CD8-positive, alpha-beta memory T cell (primary cell): ENCODE data around the gene TREML1. TPM values are rescaled to one million over a fixed set of nuclear protein-coding genes. Genes with fewer than 3 reads are reported as not detected.
A peak's percentile ranks its signal among the peaks of the same experiment; 100 is the strongest.
"Not testable (repeated sequence)": the region's sequence is repeated elsewhere in the genome, so short reads cannot be mapped to it uniquely, and the experiment has no call there.

Source experiments
- CTCF ChIA-PET: fragments of 350-600 bp; sonication (Branson Sonifier 250); formaldehyde crosslinking; loops from one replicate; lab custom pipeline; 2021; ENCODE audit warnings: antibody characterized with exemption; lab: Charles Lee
- POLR2A ChIA-PET: fragments of 350-600 bp; sonication (Branson Sonifier 250); formaldehyde crosslinking; loops from one replicate; lab custom pipeline; 2021; ENCODE audit warnings: antibody characterized with exemption; lab: Charles Lee
- DNase-seq, 5 donors: peaks; one replicate each; pipeline versions ENCODE4 v3.0.0 to v3.0.0-alpha.2; 2020 to 2022; ENCODE audit warnings: mixed read lengths in 1 of 5
- H3K27ac ChIP-seq: one replicate; pipeline ENCODE4 v1.7.0; 2013; ENCODE audit warnings: low read depth, mild to moderate bottlenecking, low read length, moderate library complexity
- H3K27me3 ChIP-seq: 2 replicates; pipeline ENCODE4 v1.7.0; 2013; ENCODE audit warnings: low read length, mild to moderate bottlenecking; ENCODE audit not compliant: insufficient read depth, poor library complexity, severe bottlenecking
- H3K36me3 ChIP-seq: 2 replicates; pipeline ENCODE4 v1.7.0; 2013; ENCODE audit warnings: mild to moderate bottlenecking, low read length, moderate library complexity; ENCODE audit not compliant: insufficient read depth
- H3K4me1 ChIP-seq: 2 replicates; pipeline ENCODE4 v1.7.0; 2013; ENCODE audit warnings: mild to moderate bottlenecking, low read length, moderate library complexity; ENCODE audit not compliant: insufficient read depth
- H3K4me3 ChIP-seq: 2 replicates; pipeline ENCODE4 v1.7.0; 2013; ENCODE audit warnings: mild to moderate bottlenecking, low read length
- H3K9me3 ChIP-seq: 2 replicates; pipeline ENCODE4 v1.7.0; 2013; ENCODE audit warnings: mild to moderate bottlenecking, low read length
- H3K27ac Mint-ChIP-seq, 8 donors: one replicate each; pipeline ENCODE4 v1.8.0; 2020 to 2021; ENCODE audit warnings: mixed read lengths in 8 of 8, mild to moderate bottlenecking in 6 of 8, inconsistent platforms in 3 of 8, moderate library complexity in 3 of 8
- H3K27me3 Mint-ChIP-seq, 2 donors: one replicate each; pipeline ENCODE4 v1.8.0; 2020 to 2021; ENCODE audit warnings: mixed read lengths in 2 of 2, mild to moderate bottlenecking in 1 of 2, moderate library complexity in 1 of 2
- H3K36me3 Mint-ChIP-seq, 3 donors: one replicate each; pipeline ENCODE4 v1.8.0; 2020 to 2021; ENCODE audit warnings: mixed read lengths in 3 of 3, inconsistent platforms in 1 of 3, mild to moderate bottlenecking in 1 of 3
- H3K4me1 Mint-ChIP-seq, 3 donors: one replicate each; pipeline ENCODE4 v1.8.0; 2020 to 2021; ENCODE audit warnings: mixed read lengths in 3 of 3, inconsistent platforms in 1 of 3, mild to moderate bottlenecking in 1 of 3
- H3K4me3 Mint-ChIP-seq, 7 donors: one replicate each; pipeline ENCODE4 v1.8.0; 2020 to 2021; ENCODE audit warnings: mixed read lengths in 7 of 7, mild to moderate bottlenecking in 6 of 7, moderate library complexity in 4 of 7, inconsistent platforms in 2 of 7
- H3K9me3 Mint-ChIP-seq, 5 donors: one replicate each; pipeline ENCODE4 v1.8.0; 2020 to 2022; ENCODE audit warnings: mixed read lengths in 5 of 5, mild to moderate bottlenecking in 3 of 5, moderate library complexity in 2 of 5, inconsistent platforms in 1 of 5
- polyA plus RNA-seq: library from polyadenylated mRNA; unstranded; fragments of 300-500 nt; fragmentation: Illumina TruSeq; gene quantifications from one replicate; pipeline ENCODE4 v1.2.3, GENCODE V29; 2021
- total RNA-seq, 2 experiments: library from RNA; stranded (reverse); gene quantifications; one replicate each; pipeline ENCODE4 v1.2.3, GENCODE V29; 2021

Gene TREML1
- total and polyA plus RNA-seq, 3 experiments from 2014 or later, result not detected

DNA sequence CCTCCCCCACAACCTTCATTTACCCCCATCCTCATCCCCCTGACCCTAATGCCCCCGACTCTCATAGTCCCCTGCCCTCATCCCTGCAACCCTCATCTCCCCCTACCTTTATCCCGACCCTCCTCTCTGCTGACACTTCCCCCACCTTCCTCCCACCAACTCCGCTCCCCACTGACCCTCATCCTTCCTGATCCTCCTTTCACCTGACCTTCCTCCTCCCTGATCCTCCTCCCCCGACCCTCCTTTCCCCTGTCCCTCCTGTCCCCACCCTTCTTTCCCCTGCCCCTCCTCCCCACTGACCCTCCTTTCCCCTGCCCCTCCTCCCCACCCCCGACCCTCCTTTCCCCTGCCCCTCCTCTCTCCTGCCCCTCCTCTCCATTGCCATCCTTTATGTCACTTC lies 39.7 kb upstream of the TREML1 start:
- POLR2A ChIA-PET, result no interaction called here
- DNase-seq, result no peak
- Histone ChIP-seq H3K36me3 (no peaks in the 10 kb centered on the region), H3K27me3 (no peaks in the 10 kb centered on the region), H3K4me3 (no peak overlapping the region), H3K27ac (no peak overlapping the region), H3K9me3 (peaks cover 12% of the 10 kb centered on the region), H3K4me1 (peaks cover 27% of the 10 kb centered on the region)
- H3K4me3 Mint-ChIP-seq, result no peak overlapping the region
- H3K27ac Mint-ChIP-seq, result peak overlapping the region in 1 of 8 donors; percentile 70
- H3K4me1 Mint-ChIP-seq, result peaks cover 6 to 42% (median 19%) of the 10 kb centered on the region in 3 donors
- peaks cover 0 to 9% (median 4%) of the 10 kb centered on the region in 5 donors for H3K9me3 Mint-ChIP-seq
- H3K36me3 Mint-ChIP-seq, result peaks cover 0 to 8% (median 2%) of the 10 kb centered on the region in 3 donors
- CTCF ChIA-PET, result no interaction called here
- no peaks in the 10 kb centered on the region for H3K27me3 Mint-ChIP-seq

DNA sequence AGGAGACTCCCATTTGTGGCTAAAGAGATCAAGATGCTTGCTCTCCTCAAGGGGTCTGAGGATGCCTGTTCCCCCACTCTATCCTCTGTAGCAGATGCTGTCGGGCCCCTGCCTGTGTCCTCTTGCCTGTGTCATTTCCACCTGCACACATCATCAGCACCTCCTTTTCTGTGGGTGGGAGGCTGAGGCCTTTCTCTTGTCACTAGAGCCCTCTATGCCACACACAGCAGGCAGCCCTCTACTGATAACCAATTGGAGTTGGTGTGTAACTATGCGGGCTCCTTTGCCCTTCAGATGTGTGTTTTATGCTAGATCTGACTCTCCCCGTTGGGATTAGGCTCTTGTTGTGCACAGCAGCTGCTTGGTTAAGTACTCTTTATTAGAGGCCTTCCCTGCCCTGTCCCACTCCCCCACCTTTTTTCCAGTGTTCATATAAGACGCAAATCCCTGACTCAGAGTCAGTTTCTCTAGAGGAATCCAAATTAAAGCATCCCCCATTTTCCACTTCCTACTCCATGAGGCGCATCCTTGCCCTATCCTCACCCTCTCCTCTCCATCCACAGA lies 39.1 kb upstream of the TREML1 start:
- no peak for DNase-seq
- Histone ChIP-seq H3K27ac (no peak overlapping the region), H3K36me3 (no peaks in the 10 kb centered on the region), H3K4me1 (peaks cover 33% of the 10 kb centered on the region), H3K4me3 (no peak overlapping the region), H3K27me3 (no peaks in the 10 kb centered on the region), H3K9me3 (peaks cover 12% of the 10 kb centered on the region)
- H3K4me1 Mint-ChIP-seq, result peaks cover 9 to 44% (median 24%) of the 10 kb centered on the region in 3 donors
- H3K4me3 Mint-ChIP-seq, result peak overlapping the region in 1 of 7 donors; percentile 26
- ChIA-PET POLR2A (no interaction called here), CTCF (no interaction called here)
- peaks cover 0 to 9% (median 4%) of the 10 kb centered on the region in 5 donors for H3K9me3 Mint-ChIP-seq
- peaks cover 0 to 8% (median 2%) of the 10 kb centered on the region in 3 donors for H3K36me3 Mint-ChIP-seq
- H3K27me3 Mint-ChIP-seq, result no peaks in the 10 kb centered on the region
- H3K27ac Mint-ChIP-seq, result peak overlapping the region in 4 of 8 donors; percentile 43 to 74 (median 66)

GRCh38 chr6:41191569-41191968 lies 37.4 kb upstream of the TREML1 start:
- Histone ChIP-seq H3K36me3 (no peaks in the 10 kb centered on the region), H3K4me1 (peaks cover 36% of the 10 kb centered on the region)
- CTCF ChIA-PET, result interaction anchor here (0.9 to 1.3 kb wide), 5 partner anchors 9 to 141 kb away, joined by 3 to 6 read pairs (median 3); no protein-coding TSS in a partner anchor

DNA sequence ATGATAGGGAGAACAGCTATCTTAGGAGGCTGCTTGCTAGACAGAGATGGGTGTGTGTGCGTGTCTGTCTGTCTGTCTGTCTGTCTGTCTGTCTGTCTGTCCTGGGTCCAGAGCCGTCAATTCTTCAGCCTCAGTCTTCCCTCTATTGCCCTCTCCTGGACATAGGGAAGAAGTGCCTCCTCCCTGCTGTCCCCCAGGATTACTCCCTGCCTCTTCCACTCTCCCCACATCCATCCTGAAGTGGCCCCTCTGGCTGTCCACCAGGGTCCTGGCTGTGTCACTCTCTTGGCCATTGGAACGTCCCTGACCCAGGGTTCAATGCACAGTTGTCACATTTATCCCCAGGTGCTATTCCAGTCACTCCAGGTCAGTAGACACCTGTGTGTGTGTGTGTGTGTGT lies 36.6 kb upstream of the TREML1 start:
- Histone ChIP-seq H3K4me3 (no peak overlapping the region), H3K27me3 (no peaks in the 10 kb centered on the region), H3K27ac (no peak overlapping the region), H3K4me1 (peaks cover 40% of the 10 kb centered on the region), H3K36me3 (no peaks in the 10 kb centered on the region), H3K9me3 (peaks cover 12% of the 10 kb centered on the region)
- Mint-ChIP-seq H3K27me3 (no peaks in the 10 kb centered on the region), H3K4me1 (peaks cover 9 to 45% (median 26%) of the 10 kb centered on the region in 3 donors), H3K4me3 (no peak overlapping the region), H3K27ac (peak overlapping the region in 1 of 8 donors; percentile 54), H3K36me3 (peaks cover 0 to 8% (median 2%) of the 10 kb centered on the region in 3 donors), H3K9me3 (peaks cover 0 to 9% (median 5%) of the 10 kb centered on the region in 5 donors)
- DNase-seq, result no peak
- ChIA-PET POLR2A (no interaction called here), CTCF (interaction anchor here (1.2 kb wide), 1 partner anchor 41 kb away, joined by 3 read pairs; no protein-coding TSS in a partner anchor)

More at GRCh38 chr6:41191569-41191968, 37.4 kb upstream of the TREML1 start:
- peak in 1 of 5 donors; percentile 12 for DNase-seq
- Mint-ChIP-seq H3K4me3 (no peak overlapping the region), H3K36me3 (peaks cover 0 to 8% (median 2%) of the 10 kb centered on the region in 3 donors), H3K9me3 (peaks cover 0 to 9% (median 5%) of the 10 kb centered on the region in 5 donors), H3K4me1 (peaks cover 9 to 41% (median 26%) of the 10 kb centered on the region in 3 donors), H3K27ac (peak overlapping the region in 1 of 8 donors; percentile 84), H3K27me3 (no peaks in the 10 kb centered on the region)
- no peaks in the 10 kb centered on the region for H3K27me3 ChIP-seq
- no peak overlapping the region for H3K4me3 ChIP-seq
- POLR2A ChIA-PET, result no interaction called here
- H3K9me3 ChIP-seq, result peaks cover 12% of the 10 kb centered on the region
- H3K27ac ChIP-seq, result no peak overlapping the region

DNA sequence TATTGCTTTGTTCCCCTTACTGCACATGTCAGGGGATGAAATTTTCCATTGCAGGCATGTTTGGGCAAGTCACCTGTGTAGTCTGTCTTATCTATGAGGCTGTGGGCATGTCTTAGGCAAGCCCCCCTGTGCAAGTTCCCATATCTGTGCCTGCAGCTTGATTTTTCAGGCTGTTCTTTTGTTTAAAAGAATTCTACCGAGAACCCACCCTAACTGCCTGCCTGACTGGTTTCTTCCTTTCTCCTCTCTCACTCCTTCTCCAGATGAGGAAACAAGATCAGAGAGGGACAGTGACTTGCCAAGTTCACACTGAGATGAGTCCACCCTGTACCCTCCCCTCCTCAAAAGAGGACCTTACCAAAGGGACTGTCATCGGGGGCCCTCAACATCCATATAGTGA lies 35.8 kb upstream of the TREML1 start:
- Mint-ChIP-seq H3K4me3 (no peak overlapping the region), H3K36me3 (peaks cover 0 to 8% (median 2%) of the 10 kb centered on the region in 3 donors), H3K27ac (peak overlapping the region in 1 of 8 donors; percentile 37), H3K9me3 (peaks cover 0 to 9% (median 5%) of the 10 kb centered on the region in 5 donors), H3K27me3 (no peaks in the 10 kb centered on the region), H3K4me1 (peaks cover 9 to 44% (median 22%) of the 10 kb centered on the region in 3 donors)
- Histone ChIP-seq H3K4me3 (no peak overlapping the region), H3K36me3 (no peaks in the 10 kb centered on the region), H3K4me1 (peaks cover 38% of the 10 kb centered on the region), H3K27ac (no peak overlapping the region), H3K27me3 (no peaks in the 10 kb centered on the region), H3K9me3 (peaks cover 12% of the 10 kb centered on the region)
- ChIA-PET CTCF (interaction anchor here (1.7 kb wide), 1 partner anchor 11 kb away, joined by 5 read pairs; the partner anchor contains the start of gene TREML2), POLR2A (no interaction called here)
- no peak for DNase-seq

GRCh38 chr6:41189046-41189445 lies 34.9 kb upstream of the TREML1 start:
- H3K9me3 Mint-ChIP-seq, H3K36me3 Mint-ChIP-seq, H3K4me3 ChIP-seq, POLR2A ChIA-PET, H3K27ac ChIP-seq, H3K4me3 Mint-ChIP-seq, H3K27me3 ChIP-seq, H3K27me3 Mint-ChIP-seq, DNase-seq, H3K36me3 ChIP-seq: not testable (repeated sequence)
- peak overlapping the region in 1 of 8 donors; percentile 6 for H3K27ac Mint-ChIP-seq
- H3K4me1 Mint-ChIP-seq, result peaks cover 9 to 35% (median 20%) of the 10 kb centered on the region in 3 donors
- Histone ChIP-seq H3K9me3 (peaks cover 12% of the 10 kb centered on the region), H3K4me1 (peaks cover 30% of the 10 kb centered on the region)
- CTCF ChIA-PET, result interaction anchor here (1.2 to 1.7 kb wide), 2 partner anchors 10 to 12 kb away, joined by 3 to 5 read pairs; partner anchors contain the start of gene TREML2

DNA sequence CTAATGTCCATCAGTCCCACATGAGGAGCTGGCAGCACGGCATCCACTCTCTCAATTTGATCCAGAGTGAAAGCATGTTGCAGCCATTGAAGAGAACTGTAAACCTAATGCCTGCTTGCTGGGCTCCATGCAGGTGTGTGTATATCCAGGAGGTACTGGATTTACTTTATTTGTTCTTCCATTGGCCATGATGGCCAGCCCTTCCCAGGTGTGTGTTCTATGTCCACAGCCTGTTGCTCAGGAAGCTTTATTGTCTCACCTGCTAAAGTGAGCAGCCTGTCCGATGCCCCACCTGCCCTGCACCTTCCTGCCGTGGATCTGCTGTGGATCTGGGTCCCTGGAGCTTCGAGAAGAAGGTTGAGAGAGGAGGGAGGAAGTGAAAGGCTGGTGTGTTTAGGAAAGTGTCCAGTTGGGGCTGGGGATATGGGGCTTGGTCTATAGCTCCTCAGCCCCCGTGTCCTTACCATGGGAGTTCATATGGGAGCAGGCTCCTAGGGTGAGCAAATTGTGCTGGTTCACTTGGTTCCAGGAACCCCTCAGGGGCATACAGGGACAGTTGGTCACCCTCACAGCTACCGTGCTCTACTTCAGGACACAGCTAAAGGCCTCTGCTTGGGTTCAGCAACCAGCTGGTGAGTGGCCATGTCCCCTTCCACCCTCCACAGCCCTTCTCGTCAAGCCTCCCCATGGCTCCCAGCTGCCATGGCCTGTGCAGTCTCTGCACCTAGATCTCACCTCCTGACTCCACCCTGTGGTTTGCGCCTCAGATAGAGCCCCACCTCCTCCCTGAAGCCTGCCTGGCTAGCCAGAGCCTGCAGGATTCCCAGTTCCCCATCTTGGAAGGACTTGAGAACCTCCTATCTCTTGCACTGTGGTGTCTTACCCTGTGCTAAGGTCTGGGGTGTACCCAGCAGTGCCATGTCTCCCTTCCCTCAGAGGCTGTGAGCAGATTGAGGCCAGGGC lies 34.1 kb upstream of the TREML1 start:
- H3K9me3 ChIP-seq, result peaks cover 12% of the 10 kb centered on the region
- H3K4me3 ChIP-seq, result no peak overlapping the region
- peaks cover 28% of the 10 kb centered on the region for H3K4me1 ChIP-seq
- H3K27ac ChIP-seq, result no peak overlapping the region
- H3K36me3 Mint-ChIP-seq, result peaks cover 0 to 8% (median 2%) of the 10 kb centered on the region in 3 donors
- no peaks in the 10 kb centered on the region for H3K27me3 ChIP-seq
- peak overlapping the region in 1 of 8 donors; percentile 47 for H3K27ac Mint-ChIP-seq
- ChIA-PET CTCF (interaction anchor here (1.2 kb wide), 1 partner anchor 11 kb away, joined by 3 read pairs; no protein-coding TSS in a partner anchor), POLR2A (no interaction called here)
- no peaks in the 10 kb centered on the region for H3K36me3 ChIP-seq
- peaks cover 9 to 31% (median 16%) of the 10 kb centered on the region in 3 donors for H3K4me1 Mint-ChIP-seq
- DNase-seq, result no peak
- H3K27me3 Mint-ChIP-seq, result no peaks in the 10 kb centered on the region
- H3K9me3 Mint-ChIP-seq, result peaks cover 0 to 9% (median 5%) of the 10 kb centered on the region in 5 donors
- no peak overlapping the region for H3K4me3 Mint-ChIP-seq
